Head of caudate nucleus (tissue), 42 donors: Measurements from ENCODE around the gene CCNY.
A peak's percentile ranks its signal among the peaks of the same experiment; 100 is the strongest.

Experiments used
- DNase-seq, 42 donors: peaks; one replicate each; pipeline versions ENCODE4 v3.0.0 to v3.0.0-alpha.2; 2020 to 2021; ENCODE audit warnings: mixed read lengths in 7 of 42
- intact Hi-C: fragments of 100-400 bp; cut with DNase I; formaldehyde crosslinking; loops from one replicate; pipeline ENCODE4 v1.15.0; 2022

Gene CCNY

DNA sequence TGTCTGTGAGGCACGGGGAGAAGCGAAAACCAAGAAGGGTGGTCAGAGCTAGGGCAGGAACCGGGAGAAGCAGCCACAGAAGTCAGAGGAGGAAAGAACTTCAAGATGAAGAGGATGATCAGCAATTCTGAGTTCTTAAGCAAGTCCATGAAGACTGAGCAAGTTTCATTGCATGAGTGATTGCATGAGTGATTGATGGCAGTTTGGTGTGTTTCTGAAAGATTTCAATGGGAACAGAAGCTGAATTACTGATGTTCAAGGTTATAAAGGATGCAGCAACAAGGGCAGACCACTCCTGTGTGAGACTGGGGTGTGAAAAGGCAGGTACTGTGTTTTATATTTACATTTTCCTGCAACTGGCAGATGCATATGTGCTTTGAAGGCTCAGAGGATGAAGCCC is 35.4 kb downstream of the CCNY start:
- DNase-seq: no peak
- intact Hi-C loops: no loop called here

DNA sequence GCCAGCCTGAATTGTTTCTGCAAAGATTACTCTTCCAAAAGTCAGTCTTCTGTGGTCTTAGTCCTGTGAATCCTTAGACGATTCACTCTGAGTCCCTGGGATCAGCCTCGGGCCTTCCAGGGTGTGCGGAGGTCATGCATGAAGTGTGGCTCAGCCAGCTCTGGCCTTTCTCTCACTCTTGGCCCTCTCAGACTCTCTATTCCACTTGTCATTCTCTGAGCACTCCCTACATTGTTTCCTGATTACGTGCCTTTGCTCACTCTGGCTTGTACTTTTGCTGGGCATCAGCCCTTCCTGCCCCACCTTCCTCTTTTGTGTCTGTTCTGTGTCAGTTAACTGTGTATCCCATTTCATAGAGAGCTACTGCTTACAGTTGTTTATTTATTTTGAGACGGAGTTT is 36.0 kb downstream of the CCNY start:
- DNase-seq: no peak
- intact Hi-C loops: no loop called here

DNA sequence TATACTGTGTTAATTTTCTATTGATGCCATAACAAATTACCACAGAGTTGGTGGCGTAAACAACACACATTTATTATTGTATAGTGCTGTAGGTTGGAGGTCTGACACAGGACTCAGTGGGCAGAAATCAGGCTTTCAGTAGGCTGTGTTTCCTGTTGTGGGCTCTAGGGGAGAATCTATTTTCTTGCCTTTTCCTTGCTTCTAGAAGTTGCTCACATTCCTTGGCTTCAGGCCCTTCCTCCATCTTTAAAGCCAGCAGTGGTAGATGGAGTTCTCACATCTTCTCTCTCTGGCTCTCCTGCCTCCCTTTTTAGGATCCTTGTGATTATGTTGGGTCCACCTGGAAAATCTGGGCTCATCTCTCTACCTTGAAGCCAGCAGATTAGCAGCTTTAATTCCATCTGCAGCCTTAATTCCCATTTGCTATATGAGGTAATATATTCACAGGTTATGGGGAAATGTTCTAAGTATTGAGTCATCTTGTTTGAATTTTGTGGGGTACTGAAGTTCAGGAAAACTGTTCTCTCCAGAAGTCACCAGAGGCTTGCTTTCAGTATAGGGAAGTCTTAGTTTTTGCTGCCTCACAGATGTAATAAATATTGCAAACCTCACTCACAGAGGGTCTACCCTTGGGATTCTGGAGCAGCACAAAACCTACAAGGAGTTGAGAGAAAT is 38.9 kb downstream of the CCNY start:
- DNase-seq: no peak
- intact Hi-C loops: no loop called here

DNA sequence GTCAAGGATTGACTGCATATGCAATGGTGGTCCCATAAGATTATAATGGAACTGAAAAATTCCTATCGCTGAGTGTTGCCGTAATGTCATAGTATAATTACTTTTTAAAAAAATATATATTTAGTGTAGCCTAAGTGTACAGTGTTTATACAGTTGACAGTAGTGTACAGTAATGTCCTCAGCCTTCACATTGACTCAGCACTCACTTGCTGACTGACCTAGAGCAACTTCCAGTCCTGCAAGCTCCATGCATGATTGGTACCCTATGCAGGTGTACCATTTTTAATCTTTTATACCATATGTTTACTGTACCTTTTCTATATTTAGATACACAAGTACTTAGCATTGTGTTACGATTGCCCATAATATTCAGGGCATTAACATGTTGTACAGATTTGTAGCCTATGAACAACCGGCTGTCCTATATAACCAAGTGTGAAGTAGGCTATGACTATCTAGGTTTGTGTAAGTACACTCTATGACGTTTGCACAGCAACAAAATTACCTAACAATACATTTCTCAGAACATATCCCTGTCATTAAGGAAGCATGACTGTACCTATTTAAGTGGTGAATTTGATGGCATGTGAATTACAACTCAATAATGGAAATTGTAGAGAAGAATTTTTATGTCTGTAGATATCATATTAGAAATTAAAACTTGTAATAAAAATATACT is 40.9 kb downstream of the CCNY start:
- DNase-seq: no peak
- intact Hi-C loops: no loop called here

DNA sequence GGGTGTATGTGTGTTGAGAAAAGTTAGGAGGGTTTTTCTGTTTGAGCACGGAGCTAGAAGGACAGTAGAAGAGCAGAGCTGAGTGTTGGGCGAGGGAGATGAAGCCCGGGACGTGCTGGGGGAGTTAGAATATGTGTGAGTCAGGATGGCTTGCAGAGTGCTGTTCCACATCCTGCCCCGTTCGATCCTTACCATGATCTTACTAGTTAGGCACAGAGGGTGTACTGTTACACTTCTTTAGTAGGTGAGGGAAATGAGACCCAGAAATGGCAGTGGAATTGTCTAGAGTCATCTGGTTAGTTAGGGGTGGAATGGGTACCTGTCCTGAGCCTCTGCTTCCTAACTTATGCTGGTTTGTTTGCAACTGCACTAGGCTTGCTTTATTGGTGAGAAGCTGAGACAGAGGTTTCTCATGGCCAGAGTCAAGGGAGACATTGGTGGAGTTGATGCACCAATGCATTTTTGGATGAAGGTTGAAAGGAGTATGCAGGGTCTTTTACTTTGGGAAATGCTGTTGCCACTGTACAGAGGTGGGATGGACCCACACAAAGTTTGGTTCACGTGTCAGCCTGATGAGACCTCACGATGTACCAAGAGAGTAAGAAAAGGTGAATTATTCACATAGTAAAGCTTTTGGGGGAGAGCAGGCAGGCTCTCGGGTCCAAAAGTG is 42.4 kb downstream of the CCNY start:
- no peak for DNase-seq
- intact Hi-C loops: no loop called here

DNA sequence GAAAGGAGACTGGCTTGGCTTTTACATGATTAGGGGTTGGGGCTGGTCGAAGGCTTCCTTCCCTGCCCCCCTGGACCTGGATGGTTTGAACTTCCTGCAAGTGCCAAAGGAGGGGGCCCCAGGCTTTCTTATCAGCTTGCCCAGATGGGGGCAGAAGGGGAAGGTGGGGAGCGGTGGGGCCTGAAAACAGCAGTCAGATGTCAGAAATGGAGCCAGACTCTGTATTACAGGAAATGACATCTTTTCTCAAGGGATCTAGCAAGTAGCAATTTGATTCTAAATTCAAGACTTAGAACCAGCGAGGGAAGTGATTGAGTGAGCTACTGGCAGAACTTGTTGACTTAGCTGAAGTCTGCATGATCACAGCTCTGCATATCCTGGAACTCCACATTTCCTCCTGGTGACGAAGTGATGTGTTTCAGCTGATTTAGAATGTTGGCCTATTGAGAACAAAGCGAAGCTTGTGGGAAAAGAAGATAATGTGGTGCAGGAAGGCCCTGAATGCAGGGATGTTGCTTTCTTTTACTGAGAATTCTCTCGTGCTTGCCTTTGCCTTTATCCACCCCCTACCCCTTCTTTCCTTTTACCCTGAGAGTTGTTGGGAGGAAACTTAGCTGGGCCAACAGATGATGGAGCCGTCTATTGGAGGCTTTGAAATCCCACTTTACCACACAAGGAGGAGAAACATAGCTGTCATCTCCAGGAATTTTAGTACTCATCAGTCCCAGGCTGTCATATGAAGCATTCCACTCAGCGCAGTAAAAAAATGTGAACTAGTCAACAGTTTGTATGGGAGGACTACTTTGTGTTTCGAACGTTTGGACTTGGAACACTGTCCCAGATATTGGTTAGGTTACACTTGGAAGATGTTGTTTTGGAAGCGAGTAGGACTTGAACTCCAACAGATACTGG is 43.2 kb downstream of the CCNY start:
- DNase-seq: peak in 12 of 42 donors; percentile 23 to 53 (median 38)
- intact Hi-C loops: no loop called here

DNA sequence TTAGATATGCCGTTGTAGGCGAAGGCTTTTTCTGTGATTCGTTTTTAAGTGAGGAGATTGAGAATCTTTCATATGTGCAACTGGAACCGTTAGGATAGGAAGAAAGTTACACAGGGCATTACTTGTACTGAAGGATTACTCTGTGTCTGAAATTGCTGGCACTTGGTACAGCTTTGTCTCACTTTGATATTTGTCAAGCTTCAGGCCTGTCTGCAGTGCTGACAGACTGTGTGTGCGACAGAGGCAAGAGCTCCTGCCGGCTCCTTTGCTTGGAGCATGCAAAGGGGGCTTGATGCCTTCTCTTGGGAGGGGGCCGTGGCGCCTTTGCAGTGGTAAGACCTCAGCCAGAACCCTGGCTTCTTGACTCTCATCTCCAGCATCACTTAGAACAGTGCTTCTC is 45.8 kb downstream of the CCNY start:
- intact Hi-C loops: no loop called here
- DNase-seq: peak in 1 of 42 donors; percentile 41

DNA sequence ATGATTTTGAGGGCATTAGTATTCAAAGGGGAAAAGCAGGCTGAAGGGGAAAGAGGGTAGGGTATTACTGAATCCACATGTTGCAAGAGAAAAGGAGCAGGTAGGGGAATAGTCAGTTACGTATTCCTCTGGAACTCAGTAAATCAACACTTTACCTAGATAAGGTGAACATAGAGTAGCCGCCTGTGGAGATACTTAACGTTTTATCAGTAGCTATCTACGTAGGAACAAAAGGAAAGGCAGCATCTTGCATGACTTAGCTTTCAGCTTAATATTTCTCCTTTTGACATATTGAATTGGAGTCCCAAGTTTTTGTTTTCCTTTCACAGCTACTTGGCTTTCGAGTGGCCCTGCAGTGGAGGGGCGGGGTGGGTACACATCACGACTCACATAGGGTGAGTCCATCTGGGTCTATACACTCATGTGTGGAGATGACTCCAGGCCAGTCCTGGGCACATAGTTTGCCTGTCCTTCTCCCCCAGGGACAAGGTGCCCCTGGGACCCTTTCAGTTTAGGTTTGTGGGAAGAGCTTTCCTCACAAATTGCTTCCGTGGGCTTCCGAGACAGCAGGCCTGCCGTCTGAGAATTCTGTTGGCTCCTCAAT is 48.1 kb downstream of the CCNY start:
- DNase-seq: no peak
- intact Hi-C loops: no loop called here

DNA sequence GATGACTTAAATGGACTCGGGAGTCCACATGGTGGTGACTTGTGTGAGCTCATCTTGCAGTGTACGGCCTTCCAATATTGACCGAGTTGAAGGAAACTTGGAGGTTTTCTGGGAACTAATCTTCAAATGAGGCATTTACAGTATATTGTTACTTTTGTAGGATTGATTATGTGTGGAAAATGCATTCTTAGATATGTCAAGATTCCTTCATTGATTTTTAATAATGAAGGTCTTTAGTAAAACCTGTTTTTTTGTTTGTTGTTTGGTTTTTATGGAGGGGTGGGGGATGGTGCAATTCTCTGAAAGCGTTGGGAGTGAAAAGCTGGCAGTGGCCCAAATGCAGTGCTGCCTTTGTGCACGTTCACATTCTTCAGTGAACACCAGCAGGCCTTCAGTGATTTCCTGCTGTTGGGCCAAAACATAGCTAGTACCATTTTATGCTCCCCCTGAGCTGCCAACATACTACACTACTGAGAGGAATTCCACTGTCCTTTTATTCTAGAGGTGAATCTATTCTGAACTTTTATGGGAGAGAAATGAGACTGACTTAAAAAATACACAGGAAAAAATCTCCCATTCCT is 50.4 kb downstream of the CCNY start:
- peak in 2 of 42 donors; percentile 44 to 62 for DNase-seq
- intact Hi-C loops: no loop called here

DNA sequence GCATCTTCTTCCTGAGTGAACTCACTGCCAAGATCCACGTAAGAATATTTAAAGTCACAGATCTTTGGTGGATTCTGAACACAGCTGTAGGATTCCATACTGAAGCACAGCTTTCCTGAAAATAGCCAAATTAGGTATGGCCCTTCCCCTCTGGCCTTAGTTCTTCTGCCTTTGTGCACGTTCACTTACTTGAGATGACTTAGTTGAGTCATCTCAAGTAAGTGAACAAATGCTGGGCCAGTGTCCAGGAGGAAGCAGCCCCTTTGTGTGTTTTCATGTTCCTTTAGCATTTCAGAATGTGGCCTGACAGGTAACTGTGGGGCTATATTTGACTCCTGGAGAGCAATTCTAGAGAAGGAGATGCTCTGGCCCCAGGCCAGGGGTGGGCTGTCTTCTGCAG is 51.5 kb downstream of the CCNY start:
- no peak for DNase-seq
- intact Hi-C loops: no loop called here

DNA sequence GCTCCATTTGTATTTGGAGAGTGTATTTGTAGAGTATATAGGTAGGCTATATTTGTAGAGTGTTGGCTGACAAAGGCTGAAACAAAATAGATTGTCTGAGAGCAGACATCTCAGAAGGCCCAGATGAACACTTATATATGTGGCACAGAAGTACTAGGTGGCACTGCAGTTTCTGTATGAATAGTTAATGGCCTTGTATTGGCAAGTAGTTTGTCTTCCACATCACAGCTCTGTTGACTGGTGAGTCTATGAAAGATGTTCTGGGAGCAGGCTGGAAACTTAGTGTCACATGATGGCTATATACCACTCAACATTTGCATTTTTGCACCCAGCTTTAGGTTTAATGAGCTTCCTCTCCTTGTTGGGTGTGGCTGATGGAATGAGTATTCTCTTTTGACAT is 51.9 kb downstream of the CCNY start:
- intact Hi-C loops: no loop called here
- DNase-seq: no peak

DNA sequence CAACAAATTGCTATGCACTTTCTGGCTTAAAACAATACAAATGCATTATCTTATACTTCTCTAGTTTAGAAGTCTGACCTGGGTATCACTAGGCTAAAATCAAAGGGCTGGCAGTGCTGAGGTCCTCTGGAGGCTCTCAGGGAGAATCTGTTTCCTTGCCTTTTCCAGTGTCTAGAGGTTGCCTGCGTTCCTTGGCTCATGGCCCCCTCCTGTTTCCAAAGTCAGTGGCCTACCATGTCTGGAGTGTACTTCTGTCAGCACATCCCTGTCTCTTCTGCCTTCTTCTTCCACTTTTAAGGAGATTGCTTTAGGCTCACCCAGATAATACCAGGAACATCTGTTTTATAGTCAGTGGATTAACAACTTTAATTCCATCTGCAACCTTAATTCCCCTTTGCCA is 52.4 kb downstream of the CCNY start:
- intact Hi-C loops: no loop called here
- DNase-seq: no peak

DNA sequence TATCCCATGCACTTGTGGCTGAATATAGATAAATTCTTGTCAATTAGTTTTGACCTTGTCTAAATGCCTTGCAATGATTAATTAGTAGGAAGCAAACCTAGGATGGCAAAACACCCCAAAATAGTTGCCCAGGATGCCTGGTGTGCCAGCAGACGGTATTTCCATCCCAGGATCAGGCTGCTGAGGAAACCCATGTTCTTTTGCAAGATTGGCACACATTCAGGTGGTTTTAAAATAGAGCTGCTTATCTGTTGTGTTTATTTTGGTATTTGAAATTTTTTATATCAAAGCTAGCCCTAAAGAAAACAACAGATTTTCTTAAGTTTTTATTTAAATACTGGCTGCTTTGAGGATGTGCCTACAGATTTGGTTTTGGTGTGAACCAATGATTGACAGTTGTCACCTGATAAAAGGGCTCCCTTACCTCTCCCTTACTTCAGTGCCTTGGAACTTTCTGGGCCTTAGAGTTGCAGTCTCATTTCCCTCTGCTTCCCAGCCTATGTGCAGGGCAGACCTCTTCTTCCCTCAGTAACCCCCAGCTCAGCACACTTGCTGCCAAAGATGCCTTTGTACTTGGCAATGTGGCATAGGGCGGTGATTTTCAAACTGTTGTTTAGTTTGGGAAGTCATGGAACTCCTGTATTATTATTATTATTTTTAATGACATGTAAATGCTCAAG is 54.0 kb downstream of the CCNY start:
- no peak for DNase-seq
- intact Hi-C loops: no loop called here

DNA sequence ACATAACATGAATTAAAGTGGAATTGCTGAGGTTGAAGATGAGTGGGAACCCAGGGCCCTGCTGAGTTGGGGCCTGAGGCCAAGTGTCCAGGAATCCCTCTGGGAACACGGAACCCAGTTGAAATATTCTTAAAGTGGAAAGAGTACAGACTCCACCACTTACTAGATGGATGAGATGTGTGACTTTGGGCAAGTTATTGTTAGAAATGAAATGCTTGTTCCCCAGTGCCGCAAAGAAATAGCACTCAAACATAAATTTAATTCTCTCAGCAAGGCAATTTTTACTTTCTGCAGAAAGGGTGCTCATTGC is 54.5 kb downstream of the CCNY start:
- DNase-seq: no peak
- intact Hi-C loops: no loop called here

DNA sequence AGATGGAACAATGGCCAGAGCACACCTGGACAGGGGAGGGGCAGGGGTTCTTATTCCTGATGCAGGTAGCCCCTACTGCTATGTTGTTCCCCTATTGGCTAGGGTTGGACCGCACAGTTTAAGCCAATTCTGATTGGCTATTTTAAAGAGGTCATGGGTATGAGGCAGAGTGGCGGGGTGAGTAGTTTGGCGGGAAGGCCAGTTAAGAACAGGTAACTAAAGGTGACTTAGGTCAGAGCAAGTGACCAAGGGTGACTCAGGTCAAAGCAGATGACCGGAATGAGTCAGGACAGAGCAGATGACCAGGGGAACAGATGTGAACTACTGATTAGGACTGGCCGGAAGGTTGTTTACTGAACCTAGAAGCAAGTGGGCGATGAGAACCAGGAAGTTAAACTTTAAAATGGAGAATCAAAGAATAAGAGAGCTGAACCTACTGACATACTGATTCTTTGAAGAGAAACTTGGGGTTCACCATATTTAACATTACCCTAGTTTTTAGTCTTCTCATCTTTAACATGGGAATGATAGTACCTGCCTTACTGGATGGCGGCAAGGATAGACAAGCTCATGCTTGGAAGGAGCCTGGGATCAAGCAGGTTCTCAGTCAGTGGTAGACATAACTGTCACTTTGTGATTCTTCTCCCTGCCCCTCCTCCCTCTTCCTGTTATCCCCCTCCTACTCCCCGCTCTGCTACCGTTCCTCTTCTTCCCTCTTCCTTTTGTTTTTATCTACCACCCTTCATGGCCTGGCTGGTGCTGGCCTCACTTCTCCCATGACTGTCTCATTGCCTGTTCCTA is 55.0 kb downstream of the CCNY start:
- DNase-seq: no peak
- intact Hi-C loops: no loop called here

DNA sequence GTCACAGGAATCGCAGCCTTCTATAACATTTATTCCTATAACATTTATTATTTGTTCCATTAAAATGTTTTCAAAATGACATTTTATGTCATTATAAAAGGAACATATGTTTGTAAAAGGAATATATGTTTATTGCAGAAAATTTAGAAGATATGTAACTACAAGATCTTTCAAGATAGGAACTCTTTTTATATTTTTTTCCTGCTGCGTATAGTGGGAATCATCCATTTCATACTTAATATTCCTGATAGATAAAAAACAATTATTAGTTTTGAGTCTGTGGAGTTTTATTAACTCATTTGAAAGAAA is 55.6 kb downstream of the CCNY start:
- no peak for DNase-seq
- intact Hi-C loops: no loop called here

DNA sequence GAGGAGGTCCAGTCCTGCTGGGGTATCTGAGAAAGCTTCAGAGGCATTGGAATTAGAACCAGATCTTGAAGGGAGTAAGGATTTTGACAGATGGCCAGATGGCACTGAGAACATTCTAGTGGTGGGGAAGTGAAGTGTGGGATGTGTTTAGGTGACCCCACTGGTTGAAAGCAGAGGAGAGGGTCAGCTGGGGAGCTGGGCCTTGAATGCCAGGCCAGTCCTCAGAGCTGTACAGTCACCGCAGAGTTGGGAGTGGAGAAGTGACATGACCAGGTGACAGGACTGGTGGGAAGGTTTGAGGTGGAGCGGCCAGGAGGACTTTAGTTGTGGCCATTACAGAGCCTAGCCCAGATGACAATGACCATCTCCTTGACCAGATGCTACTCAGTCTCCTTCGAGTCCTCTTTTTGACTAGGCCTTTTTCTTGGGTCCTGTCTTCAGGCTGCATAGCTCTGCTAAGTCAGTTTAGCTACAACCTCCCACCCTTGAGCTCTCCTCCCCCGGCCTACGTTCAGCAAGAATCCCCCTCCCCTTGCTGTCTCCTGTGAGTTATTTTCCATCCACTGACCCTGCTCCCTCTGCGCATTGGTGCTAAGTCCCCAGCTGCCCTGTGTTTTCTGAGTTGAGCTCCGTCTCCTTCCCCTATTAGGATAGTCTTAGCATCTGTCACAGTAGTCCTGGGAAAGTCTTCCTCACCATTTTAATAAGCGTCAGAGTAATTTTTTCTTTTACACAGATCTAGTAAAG is 56.3 kb downstream of the CCNY start:
- DNase-seq: no peak
- intact Hi-C loops: no loop called here
